Mesodermal cell (in vitro differentiated cells): ENCODE measurements around the gene CCT8L2.
"Not testable (repeated sequence)": the region's sequence is repeated elsewhere in the genome, so short reads cannot be mapped to it uniquely, and the experiment has no call there.

Experiments
- H3K27ac ChIP-seq: 2 replicates; pipeline ENCODE4 v1.7.0; 2013; ENCODE audit warnings: mild to moderate bottlenecking, low read depth, low read length, moderate library complexity; ENCODE audit not compliant: severe bottlenecking
- H3K36me3 ChIP-seq: 2 replicates; pipeline ENCODE4 v1.7.1; 2013; ENCODE audit warnings: mild to moderate bottlenecking, low read length, moderate library complexity; ENCODE audit not compliant: control insufficient read depth, insufficient read depth
- H3K4me1 ChIP-seq: one replicate; pipeline ENCODE4 v1.7.1; 2013; ENCODE audit warnings: mild to moderate bottlenecking, low read length; ENCODE audit not compliant: insufficient read depth, control insufficient read depth, poor library complexity, severe bottlenecking
- H3K4me3 ChIP-seq: 2 replicates; pipeline ENCODE4 v1.7.0; 2013; ENCODE audit warnings: low read length, control low read depth, mild to moderate bottlenecking; ENCODE audit not compliant: insufficient read depth, poor library complexity, severe bottlenecking; ENCODE audit errors: extremely low read depth
- H3K9me3 ChIP-seq: 2 replicates; pipeline ENCODE4 v1.7.1; 2013; ENCODE audit warnings: mild to moderate bottlenecking, low read length, moderate library complexity; ENCODE audit not compliant: control insufficient read depth
- WGBS, 2 experiments: methylation state at CpG; one replicate each; pipeline ENCODE4 v1.1.5; 2013; ENCODE audit warnings: missing lambda C conversion rate in 2 of 2; ENCODE audit not compliant: insufficient coverage in 2 of 2; 5-methylcytosine and 5-hydroxymethylcytosine counted together

Gene CCT8L2

GRCh38 chr22:16592231-16592630, 379 bp downstream of the CCT8L2 start:
- not testable (repeated sequence) for H3K36me3 ChIP-seq, H3K27ac ChIP-seq, H3K4me1 ChIP-seq, H3K4me3 ChIP-seq
- peaks cover 19% of the 10 kb centered on the region for H3K9me3 ChIP-seq
- WGBS, 2 experiments, result 75 to 81% methylated on average over 7 of the region's 11 CpGs

GRCh38 chr22:16591136-16591535, 1.5 kb downstream of the CCT8L2 start:
- peaks cover 19% of the 10 kb centered on the region for H3K9me3 ChIP-seq
- not testable (repeated sequence) for H3K27ac ChIP-seq, H3K4me3 ChIP-seq, H3K4me1 ChIP-seq, H3K36me3 ChIP-seq
- 65 to 79% methylated on average over 1 to 3 of the region's 4 CpGs for WGBS, 2 experiments

- 52 to 64% methylated on average over 2 to 3 of the region's 3 CpGs for WGBS, 2 experiments
- no peaks in the 10 kb centered on the region for H3K4me1 ChIP-seq
- H3K4me3 ChIP-seq, result no peak overlapping the region
- H3K36me3 ChIP-seq, result no peaks in the 10 kb centered on the region
- H3K9me3 ChIP-seq, result peaks cover 27% of the 10 kb centered on the region
- no peak overlapping the region for H3K27ac ChIP-seq
Observed at GRCh38 chr22:16586991-16587390, 5.6 kb downstream of the CCT8L2 start.

- H3K4me3 ChIP-seq, result no peak overlapping the region
Observed at GRCh38 chr22:16586170-16586569, 6.4 kb downstream of the CCT8L2 start.

GRCh38 chr22:16580872-16581271, 11.7 kb downstream of the CCT8L2 start:
- not testable (repeated sequence) for H3K4me1 ChIP-seq, H3K27ac ChIP-seq
- WGBS, 2 experiments, result no CpG with 5 or more reads among the region's 2 CpGs

More at GRCh38 chr22:16586170-16586569, 6.4 kb downstream of the CCT8L2 start:
- H3K4me1 ChIP-seq, result no peaks in the 10 kb centered on the region
- H3K9me3 ChIP-seq, result peaks cover 19% of the 10 kb centered on the region
- no CpG with 5 or more reads among the region's 2 CpGs for WGBS, 2 experiments
- no peak overlapping the region for H3K27ac ChIP-seq
- no peaks in the 10 kb centered on the region for H3K36me3 ChIP-seq

GRCh38 chr22:16569240-16569834, 23.3 kb downstream of the CCT8L2 start:
- H3K27ac ChIP-seq, H3K4me1 ChIP-seq, H3K4me3 ChIP-seq, H3K36me3 ChIP-seq, H3K9me3 ChIP-seq: not testable (repeated sequence)
- WGBS, 2 experiments, result no CpG with 5 or more reads among the region's 2 CpGs

More at GRCh38 chr22:16580872-16581271, 11.7 kb downstream of the CCT8L2 start:
- H3K9me3 ChIP-seq, result peaks cover 18% of the 10 kb centered on the region
- not testable (repeated sequence) for H3K36me3 ChIP-seq, H3K4me3 ChIP-seq

GRCh38 chr22:16568425-16568758, 24.2 kb downstream of the CCT8L2 start:
- no peak overlapping the region for H3K27ac ChIP-seq
- no peak overlapping the region for H3K4me3 ChIP-seq
- H3K36me3 ChIP-seq, result no peaks in the 10 kb centered on the region
- H3K4me1 ChIP-seq, result no peaks in the 10 kb centered on the region
- peaks cover 7% of the 10 kb centered on the region for H3K9me3 ChIP-seq
- 46 to 93% methylated on average over 2 to 3 of the region's 6 CpGs for WGBS, 2 experiments

- H3K4me3 ChIP-seq, H3K4me1 ChIP-seq, H3K27ac ChIP-seq, H3K36me3 ChIP-seq: not testable (repeated sequence)
- peaks cover 10% of the 10 kb centered on the region for H3K9me3 ChIP-seq
- 81 to 87% methylated on average over 9 to 12 of the region's 13 CpGs for WGBS, 2 experiments
Observed at GRCh38 chr22:16567617-16568424, 24.8 kb downstream of the CCT8L2 start.

GRCh38 chr22:16566421-16567151, 26.0 kb downstream of the CCT8L2 start:
- H3K4me1 ChIP-seq, H3K36me3 ChIP-seq, H3K27ac ChIP-seq, H3K4me3 ChIP-seq: not testable (repeated sequence)
- WGBS, 2 experiments, result 76 to 86% methylated on average over 6 to 7 of the region's 7 CpGs
- peaks cover 21% of the 10 kb centered on the region for H3K9me3 ChIP-seq

- peaks cover 19% of the 10 kb centered on the region for H3K9me3 ChIP-seq
- H3K4me3 ChIP-seq, H3K27ac ChIP-seq, H3K4me1 ChIP-seq, H3K36me3 ChIP-seq: not testable (repeated sequence)
- WGBS, 2 experiments, result 66 to 68% methylated on average over 7 to 11 of the region's 15 CpGs
Observed at GRCh38 chr22:16565585-16566420, 26.8 kb downstream of the CCT8L2 start.
